HEK293 (cell line): Measurements from ENCODE around the gene DIP2A.

Source experiments
- ATF2 ChIP-seq: fragments of 450-650 bp; formaldehyde crosslinking; IDR thresholded peaks from 2 replicates; pipeline ENCODE4 v1.5.1; 2016; ENCODE audit warnings: missing biosample characterization, missing genetic modification characterization, low read depth
- MYNN ChIP-seq: fragments of 450-650 bp; formaldehyde crosslinking; IDR thresholded peaks from 2 replicates; pipeline ENCODE4 v1.5.1; 2016; ENCODE audit warnings: missing biosample characterization, missing genetic modification characterization, borderline replicate concordance
- MZF1 ChIP-seq: fragments of 450-650 bp; formaldehyde crosslinking; IDR thresholded peaks from 2 replicates; pipeline ENCODE4 v1.5.1; 2017; ENCODE audit warnings: missing biosample characterization, missing genetic modification characterization, borderline replicate concordance
- TCF7L2 ChIP-seq: IDR thresholded peaks from 2 replicates; pipeline ENCODE4 v1.6.1; 2011; ENCODE audit warnings: low read depth, mild to moderate bottlenecking, inconsistent platforms, low read length, moderate library complexity, borderline replicate concordance
- ZNF140 ChIP-seq: fragments of 450-650 bp; formaldehyde crosslinking; IDR thresholded peaks from 2 replicates; pipeline ENCODE4 v1.5.1; 2016; ENCODE audit warnings: missing biosample characterization, missing genetic modification characterization
- ZNF184 ChIP-seq: fragments of 450-650 bp; IDR thresholded peaks from 2 replicates; pipeline ENCODE4 v1.5.1; 2018; ENCODE audit warnings: missing biosample characterization, mild to moderate bottlenecking, missing genetic modification characterization
- ZNF24 ChIP-seq: fragments of 450-650 bp; formaldehyde crosslinking; IDR thresholded peaks from 2 replicates; pipeline ENCODE4 v1.5.1; 2016; ENCODE audit warnings: missing biosample characterization, missing genetic modification characterization
- ZNF521 ChIP-seq: fragments of 450-650 bp; formaldehyde crosslinking; IDR thresholded peaks from 2 replicates; pipeline ENCODE4 v1.5.1; 2017; ENCODE audit warnings: missing biosample characterization, mild to moderate bottlenecking, missing genetic modification characterization
- ZNF549 ChIP-seq: fragments of 450-650 bp; IDR thresholded peaks from 2 replicates; pipeline ENCODE4 v1.5.1; 2018; ENCODE audit warnings: missing biosample characterization, missing genetic modification characterization, mild to moderate bottlenecking, inconsistent platforms, moderate library complexity
- ZNF639 ChIP-seq: fragments of 450-650 bp; formaldehyde crosslinking; IDR thresholded peaks from 2 replicates; pipeline ENCODE4 v1.5.1; 2016; ENCODE audit warnings: missing biosample characterization, missing genetic modification characterization
- ZSCAN18 ChIP-seq: fragments of 450-650 bp; formaldehyde crosslinking; IDR thresholded peaks from 2 replicates; pipeline ENCODE4 v1.5.1; 2016; ENCODE audit warnings: missing biosample characterization, missing genetic modification characterization
- TF ChIP-seq, protein P1 (sequence below): fragments of 450-650 bp; formaldehyde crosslinking; IDR thresholded peaks from 2 replicates; pipeline ENCODE4 v1.5.1; 2016; ENCODE audit warnings: missing biosample characterization, missing genetic modification characterization
- TF ChIP-seq, protein P2 (sequence below): fragments of 450-650 bp; formaldehyde crosslinking; IDR thresholded peaks from 2 replicates; pipeline ENCODE4 v1.5.1; 2016; ENCODE audit warnings: missing biosample characterization, missing genetic modification characterization, low read depth

DNA sequence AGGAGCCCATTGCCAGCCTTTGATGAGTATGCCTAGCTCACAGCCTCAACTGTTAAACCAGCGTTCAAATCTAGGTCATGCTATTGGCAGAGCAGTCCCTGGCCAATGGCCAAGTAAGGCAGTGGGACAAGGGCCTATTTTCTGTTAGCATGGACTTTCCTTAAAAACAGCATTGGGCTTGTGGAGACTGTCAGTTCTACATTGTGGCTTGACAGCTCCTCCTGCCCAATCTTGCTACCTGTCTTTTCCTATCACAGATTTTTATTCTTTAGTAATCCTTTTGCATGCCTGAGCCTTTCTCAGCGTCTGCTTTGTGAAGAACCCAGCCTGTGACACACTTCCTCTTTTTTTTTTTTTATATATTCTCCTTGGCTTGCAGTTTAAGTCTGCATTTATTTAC is 56.4 kb downstream of the DIP2A start:
- TF ChIP-seq MYNN (tag by site-specific recombination) (no peak), ZNF140 (tag by site-specific recombination) (no peak), ZNF549 (tag by site-specific recombination) (no peak), TCF7L2 (no peak), ZNF639 (tag by site-specific recombination) (no peak), ZNF521 (tag by site-specific recombination) (no peak), MZF1 (tag by site-specific recombination) (no peak), ATF2 (tag by site-specific recombination) (no peak), ZSCAN18 (tag by site-specific recombination) (no peak), ZNF184 (tag by site-specific recombination) (no peak), ZNF24 (tag by site-specific recombination) (no peak)
- TF ChIP-seq, protein P1, sequence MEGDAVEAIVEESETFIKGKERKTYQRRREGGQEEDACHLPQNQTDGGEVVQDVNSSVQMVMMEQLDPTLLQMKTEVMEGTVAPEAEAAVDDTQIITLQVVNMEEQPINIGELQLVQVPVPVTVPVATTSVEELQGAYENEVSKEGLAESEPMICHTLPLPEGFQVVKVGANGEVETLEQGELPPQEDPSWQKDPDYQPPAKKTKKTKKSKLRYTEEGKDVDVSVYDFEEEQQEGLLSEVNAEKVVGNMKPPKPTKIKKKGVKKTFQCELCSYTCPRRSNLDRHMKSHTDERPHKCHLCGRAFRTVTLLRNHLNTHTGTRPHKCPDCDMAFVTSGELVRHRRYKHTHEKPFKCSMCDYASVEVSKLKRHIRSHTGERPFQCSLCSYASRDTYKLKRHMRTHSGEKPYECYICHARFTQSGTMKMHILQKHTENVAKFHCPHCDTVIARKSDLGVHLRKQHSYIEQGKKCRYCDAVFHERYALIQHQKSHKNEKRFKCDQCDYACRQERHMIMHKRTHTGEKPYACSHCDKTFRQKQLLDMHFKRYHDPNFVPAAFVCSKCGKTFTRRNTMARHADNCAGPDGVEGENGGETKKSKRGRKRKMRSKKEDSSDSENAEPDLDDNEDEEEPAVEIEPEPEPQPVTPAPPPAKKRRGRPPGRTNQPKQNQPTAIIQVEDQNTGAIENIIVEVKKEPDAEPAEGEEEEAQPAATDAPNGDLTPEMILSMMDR, result no peak
- TF ChIP-seq, protein P2, sequence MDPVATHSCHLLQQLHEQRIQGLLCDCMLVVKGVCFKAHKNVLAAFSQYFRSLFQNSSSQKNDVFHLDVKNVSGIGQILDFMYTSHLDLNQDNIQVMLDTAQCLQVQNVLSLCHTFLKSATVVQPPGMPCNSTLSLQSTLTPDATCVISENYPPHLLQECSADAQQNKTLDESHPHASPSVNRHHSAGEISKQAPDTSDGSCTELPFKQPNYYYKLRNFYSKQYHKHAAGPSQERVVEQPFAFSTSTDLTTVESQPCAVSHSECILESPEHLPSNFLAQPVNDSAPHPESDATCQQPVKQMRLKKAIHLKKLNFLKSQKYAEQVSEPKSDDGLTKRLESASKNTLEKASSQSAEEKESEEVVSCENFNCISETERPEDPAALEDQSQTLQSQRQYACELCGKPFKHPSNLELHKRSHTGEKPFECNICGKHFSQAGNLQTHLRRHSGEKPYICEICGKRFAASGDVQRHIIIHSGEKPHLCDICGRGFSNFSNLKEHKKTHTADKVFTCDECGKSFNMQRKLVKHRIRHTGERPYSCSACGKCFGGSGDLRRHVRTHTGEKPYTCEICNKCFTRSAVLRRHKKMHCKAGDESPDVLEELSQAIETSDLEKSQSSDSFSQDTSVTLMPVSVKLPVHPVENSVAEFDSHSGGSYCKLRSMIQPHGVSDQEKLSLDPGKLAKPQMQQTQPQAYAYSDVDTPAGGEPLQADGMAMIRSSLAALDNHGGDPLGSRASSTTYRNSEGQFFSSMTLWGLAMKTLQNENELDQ (tag by site-specific recombination), result no peak
